GM21528 (cell line): ENCODE results near the gene SYMPK.

Experiments used
- ATAC-seq: cut with Tn5 transposase; IDR thresholded peaks from one replicate; pipeline ENCODE4 v1.9.1; 2021; ENCODE audit warnings: mild to moderate bottlenecking, moderate library complexity; ENCODE audit not compliant: unreplicated experiment, low FRiP score

Gene SYMPK

DNA sequence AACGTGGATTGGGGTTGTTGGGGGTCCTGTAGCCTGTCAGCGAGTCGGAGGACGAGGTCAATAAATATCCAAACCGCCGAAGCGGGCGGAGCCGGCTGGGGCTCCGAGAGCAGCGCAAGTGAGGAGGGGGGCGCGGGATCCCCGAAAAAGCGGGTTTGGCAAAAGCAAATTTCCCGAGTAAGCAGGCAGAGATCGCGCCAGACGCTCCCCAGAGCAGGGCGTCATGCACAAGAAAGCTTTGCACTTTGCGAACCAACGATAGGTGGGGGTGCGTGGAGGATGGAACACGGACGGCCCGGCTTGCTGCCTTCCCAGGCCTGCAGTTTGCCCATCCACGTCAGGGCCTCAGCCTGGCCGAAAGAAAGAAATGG is 93.1 kb downstream of the SYMPK start:
- no peak for ATAC-seq

DNA sequence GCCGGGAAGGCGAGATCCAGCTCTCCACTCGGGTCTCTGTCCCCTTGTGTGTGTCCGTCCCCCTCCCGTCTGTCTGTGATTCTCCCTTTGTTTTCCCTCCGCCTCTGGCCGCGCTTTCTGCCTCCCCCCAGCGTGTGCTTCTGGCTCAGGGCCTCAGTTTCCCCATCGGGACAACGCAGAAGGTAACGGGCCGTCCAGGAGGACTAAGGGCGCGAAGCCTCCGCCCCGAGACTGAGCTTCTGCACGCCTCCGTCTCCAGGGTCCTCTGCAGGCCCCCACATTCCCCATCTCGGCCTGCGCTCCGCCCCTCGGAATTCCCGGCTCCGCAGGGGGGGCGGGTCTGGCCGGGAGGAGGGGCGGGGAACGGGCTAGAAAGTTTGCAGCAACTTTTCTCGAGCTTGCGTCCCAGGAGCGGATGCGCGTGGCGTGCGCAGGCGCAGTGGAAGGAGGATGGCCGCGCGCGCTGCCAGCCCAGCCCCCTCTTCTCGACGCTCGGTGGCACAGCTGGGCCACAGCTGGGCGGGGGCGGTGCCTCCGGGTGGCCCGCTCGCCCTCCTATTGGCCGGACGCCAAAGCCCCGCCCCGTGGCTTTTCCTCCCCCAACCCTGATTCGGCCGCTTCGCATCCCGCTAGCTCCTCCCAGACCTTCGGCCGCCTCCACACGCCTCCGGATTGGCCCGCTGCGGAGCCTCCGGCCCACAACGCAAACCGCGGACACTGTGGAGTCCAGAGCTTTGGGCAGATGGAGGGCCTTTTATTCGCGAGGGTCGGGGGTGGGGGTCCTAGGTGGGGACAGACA is 93.8 kb downstream of the SYMPK start, which contains the start of gene SIX5:
SIX5 (minus strand) TSS at position 269 of the 799 bp plus-strand sequence. CDS start 408 bp downstream, outside the sequence.
- peak; percentile 54 for ATAC-seq

GRCh38 chr19:45768655-45768983 is 94.3 kb downstream of the SYMPK start:
- ATAC-seq, result no peak

DNA sequence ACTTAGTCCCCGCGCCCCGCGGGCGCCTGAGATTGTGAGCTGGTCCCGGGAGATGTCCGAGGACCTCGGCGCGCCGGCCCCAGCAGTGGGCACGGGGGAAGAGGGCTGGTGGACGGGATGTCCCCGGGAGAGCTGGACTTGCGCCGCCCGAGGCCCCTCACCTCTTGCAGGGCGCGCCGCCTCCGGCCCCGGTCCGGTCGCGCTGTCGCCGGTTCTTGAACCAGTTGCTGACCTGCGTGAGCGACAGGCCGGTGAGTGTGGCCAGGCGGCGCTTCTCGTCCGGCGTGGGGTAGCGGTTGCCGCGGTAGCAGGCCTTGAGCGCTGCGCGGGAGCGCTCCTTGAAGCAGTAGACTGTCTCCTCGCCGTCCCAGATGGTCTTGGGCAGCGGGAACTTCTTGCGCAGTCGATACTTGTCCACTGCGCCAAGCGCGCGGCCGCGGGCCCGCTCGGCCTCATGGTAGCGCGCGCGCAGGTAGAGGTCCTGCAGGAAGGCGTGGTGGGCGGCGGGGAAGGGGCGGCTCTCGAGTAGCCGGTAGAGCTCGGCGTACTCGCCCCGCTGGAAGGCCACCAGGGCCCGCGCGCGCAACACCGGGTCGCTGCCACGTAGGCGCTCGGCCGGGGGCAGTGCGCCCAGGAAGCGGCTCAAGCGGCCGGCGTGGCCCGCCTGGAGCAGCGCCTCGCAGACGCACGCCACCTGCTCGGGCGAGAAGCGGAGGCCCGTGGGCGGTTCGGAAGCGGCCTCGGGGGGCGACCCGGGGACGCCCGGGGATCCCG is 94.9 kb downstream of the SYMPK start:
- no peak for ATAC-seq

DNA sequence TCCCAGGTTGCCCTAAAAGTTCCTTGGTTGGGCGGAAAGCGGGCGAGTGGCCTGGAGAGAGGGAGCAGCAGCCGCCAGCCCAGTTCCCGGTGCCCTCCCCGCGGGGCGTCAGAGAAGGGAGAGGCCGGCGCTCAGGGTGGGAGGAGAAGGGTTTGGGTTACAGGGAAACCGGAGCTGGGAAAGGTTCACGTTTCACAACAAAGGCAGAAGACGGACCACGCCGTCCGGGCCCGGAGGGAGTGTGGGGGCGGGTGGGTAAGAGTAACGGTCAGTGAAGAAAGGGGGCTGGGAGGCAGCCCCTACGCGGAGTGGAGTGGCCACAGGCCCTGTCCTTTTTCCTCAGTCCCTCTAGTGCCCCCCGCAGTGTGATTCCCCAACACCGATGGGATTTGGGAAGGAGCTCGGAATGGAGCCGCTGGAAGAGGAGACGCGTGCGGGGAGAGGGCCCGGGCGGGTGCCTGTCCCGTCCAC is 95.5 kb downstream of the SYMPK start:
- ATAC-seq, result no peak

DNA sequence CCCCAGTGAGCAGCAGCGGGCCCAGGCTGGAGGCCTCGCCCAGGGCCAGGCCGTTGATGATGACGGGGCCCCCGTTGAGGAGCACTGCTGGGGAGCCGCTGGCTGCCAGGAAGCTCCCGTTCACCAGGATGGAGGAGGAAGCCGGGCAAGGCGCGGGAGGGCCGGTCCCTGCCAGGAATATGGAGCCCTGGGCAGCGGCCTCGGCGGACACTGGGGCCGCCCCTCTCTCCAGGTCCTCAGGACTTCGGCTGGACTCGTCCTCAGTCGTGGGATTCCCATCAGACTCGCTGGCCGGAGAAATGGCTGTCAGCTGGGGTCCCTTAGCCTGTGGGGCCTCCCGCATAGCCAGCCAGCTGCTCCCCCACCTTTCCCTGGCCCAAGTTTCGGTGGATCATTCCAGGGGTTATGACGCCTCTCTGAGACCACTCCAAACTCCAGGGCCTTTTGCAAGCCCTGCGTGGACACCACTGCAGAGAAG is 96.0 kb downstream of the SYMPK start:
- no peak for ATAC-seq

DNA sequence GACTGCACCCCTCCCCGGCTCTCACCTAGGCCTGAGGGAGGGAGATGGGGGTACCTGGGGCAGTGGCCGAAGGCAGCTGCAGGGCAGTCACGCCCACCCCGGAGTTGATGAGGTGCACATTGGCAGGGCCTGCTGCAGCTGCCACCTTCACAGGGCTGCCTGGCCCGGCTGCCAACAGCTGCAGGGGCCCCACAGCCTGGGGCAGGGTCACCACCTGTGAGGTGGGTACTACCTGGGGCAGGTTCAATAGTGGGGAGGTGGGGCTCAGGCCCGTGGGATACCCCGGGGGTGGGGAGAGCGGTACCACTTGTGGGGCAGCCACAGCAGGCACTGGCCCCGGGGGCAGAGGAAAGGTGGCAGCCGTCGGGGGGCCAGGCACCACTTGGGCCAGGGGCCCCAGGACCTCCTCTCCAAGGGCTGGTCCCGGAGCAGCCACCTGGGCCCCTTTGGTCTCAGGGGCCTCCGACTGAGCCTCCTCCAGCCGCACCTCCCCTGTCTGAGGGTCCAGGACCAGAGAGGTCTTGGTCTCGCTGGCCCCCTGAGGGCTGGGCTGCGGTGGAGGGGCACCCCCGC is 96.6 kb downstream of the SYMPK start:
- no peak for ATAC-seq

- no peak for ATAC-seq
Measured at GRCh38 chr19:45765702-45766295, 97.1 kb downstream of the SYMPK start.
